ENCODE measurements around the gene NFS1. TPM values are rescaled to one million over a fixed set of nuclear protein-coding genes. Genes with fewer than 3 reads are reported as not detected.

Gene NFS1
- total RNA-seq, 1 experiment from 2014 or later = 75.8 TPM

DNA sequence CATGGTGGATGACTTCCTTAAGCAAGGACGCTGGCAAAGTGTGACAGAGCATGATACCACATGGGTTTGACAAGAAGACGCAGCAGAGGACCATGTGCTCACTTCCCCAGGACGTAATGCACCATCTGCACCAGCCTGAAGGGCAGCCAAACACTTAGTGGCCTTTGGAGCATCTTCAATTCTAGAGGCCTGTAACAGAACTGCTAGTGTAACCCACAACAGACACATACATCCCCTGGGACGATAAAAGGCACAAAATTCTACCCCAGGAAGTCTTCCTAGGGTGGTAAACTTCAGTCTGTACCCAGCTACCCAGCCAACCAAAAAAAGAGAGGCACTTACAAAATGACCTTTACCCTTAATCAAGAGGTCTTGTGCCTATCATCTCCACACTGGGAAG, 25.3 kb downstream of the NFS1 start:
- H3K79me2 ChIP-seq (ENCODE audit: low read length) = no peaks in the 10 kb centered on the region
- H3K4me2 ChIP-seq (ENCODE audit: low read length) = no peak overlapping the region
- H3K4me1 ChIP-seq (ENCODE audit: insufficient read depth, low read length) = no peaks in the 10 kb centered on the region
- DNase-seq = no peak
- no peak overlapping the region for H3K4me3 ChIP-seq (ENCODE audit: low read length)
- H3K27me3 ChIP-seq (ENCODE audit: low read length) = no peaks in the 10 kb centered on the region
- ATAC-seq = no peak
- no peak overlapping the region for H3K9ac ChIP-seq (ENCODE audit: low read length)
- no peaks in the 10 kb centered on the region for H3K9me3 ChIP-seq (ENCODE audit: low read length)
- BruUV-seq (replicated peaks) = no TSS peak
- CTCF ChIA-PET = no interaction called here
- no peaks in the 10 kb centered on the region for H4K20me1 ChIP-seq (ENCODE audit: low read length)
- H3K36me3 ChIP-seq (ENCODE audit: low read depth, low read length) = peaks cover 9% of the 10 kb centered on the region; the same call in 1 of the 2 replicates
- no peak overlapping the region for H2AFZ ChIP-seq (ENCODE audit: low read length)
- H3F3A ChIP-seq (ENCODE audit: low read length, unreplicated experiment) = no peaks in the 10 kb centered on the region
- TF ChIP-seq EZH2 (IDR thresholded peaks at IDR 0.05; ENCODE audit: low read length, unreplicated experiment) = no peak
- TF ChIP-seq, protein P1, sequence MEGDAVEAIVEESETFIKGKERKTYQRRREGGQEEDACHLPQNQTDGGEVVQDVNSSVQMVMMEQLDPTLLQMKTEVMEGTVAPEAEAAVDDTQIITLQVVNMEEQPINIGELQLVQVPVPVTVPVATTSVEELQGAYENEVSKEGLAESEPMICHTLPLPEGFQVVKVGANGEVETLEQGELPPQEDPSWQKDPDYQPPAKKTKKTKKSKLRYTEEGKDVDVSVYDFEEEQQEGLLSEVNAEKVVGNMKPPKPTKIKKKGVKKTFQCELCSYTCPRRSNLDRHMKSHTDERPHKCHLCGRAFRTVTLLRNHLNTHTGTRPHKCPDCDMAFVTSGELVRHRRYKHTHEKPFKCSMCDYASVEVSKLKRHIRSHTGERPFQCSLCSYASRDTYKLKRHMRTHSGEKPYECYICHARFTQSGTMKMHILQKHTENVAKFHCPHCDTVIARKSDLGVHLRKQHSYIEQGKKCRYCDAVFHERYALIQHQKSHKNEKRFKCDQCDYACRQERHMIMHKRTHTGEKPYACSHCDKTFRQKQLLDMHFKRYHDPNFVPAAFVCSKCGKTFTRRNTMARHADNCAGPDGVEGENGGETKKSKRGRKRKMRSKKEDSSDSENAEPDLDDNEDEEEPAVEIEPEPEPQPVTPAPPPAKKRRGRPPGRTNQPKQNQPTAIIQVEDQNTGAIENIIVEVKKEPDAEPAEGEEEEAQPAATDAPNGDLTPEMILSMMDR (conservative IDR thresholded peaks at IDR 0.05; ENCODE audit: low read depth, low read length) = no peak
- H3K27ac ChIP-seq (ENCODE audit: low read length) = no peak overlapping the region
- no peaks in the 10 kb centered on the region for H3K9me2 ChIP-seq (replicated peaks; ENCODE audit: low read length)
- intact Hi-C loops (cut with micrococcal nuclease) = no loop called here
- POLR2A ChIA-PET (ENCODE audit: unreplicated experiment) = no interaction called here

DNA sequence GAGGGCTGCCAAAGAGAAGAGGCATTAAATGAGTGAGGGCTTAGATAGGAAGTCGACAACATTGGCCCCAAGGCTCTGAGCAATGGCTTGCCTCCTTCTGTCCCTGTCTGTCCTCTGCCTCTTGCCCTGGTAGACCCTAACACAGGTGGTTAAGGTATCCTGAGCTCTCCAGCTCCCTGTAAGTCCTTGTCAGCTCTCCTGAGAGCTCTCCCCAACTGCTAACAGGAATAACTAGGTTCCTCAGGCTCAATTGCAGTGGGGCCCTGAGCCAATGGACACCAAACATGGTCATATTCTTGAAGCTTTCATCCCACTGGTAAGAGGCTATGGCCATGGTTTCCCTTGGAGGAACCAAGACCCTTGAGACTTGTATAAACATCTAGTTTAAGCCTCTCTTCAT, 29.5 kb downstream of the NFS1 start:
- CTCF ChIA-PET = no interaction called here

DNA sequence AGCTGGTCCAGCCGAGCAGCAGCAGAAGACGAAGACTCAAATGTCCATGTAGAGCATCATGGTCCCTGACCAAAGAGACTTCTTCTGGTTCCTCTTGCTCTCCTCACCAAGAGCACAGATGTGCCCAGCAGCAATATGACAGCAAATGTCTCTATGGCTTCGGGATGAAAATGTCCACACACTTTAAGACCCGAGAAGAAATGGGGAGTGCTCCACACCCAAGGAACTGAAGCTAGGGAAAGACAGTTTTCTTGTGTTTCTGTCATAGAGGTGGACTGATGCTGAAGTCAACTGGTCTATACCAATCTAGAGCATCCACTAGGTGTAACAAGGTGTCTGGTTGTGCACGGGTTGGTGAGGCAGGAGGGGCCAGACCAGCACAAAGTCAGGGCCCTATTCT, 29.9 kb downstream of the NFS1 start:
- peaks cover 9% of the 10 kb centered on the region for H3K79me2 ChIP-seq (ENCODE audit: low read length)
- H2AFZ ChIP-seq (ENCODE audit: low read length) = no peak overlapping the region
- no peaks in the 10 kb centered on the region for H3K9me2 ChIP-seq (replicated peaks; ENCODE audit: low read length)
- BruUV-seq (replicated peaks) = no TSS peak
- no peak overlapping the region for H3K9ac ChIP-seq (ENCODE audit: low read length)
- H3K9me3 ChIP-seq (ENCODE audit: low read length) = no peaks in the 10 kb centered on the region
- no peaks in the 10 kb centered on the region for H3K27me3 ChIP-seq (ENCODE audit: low read length)
- ChIA-PET POLR2A (ENCODE audit: unreplicated experiment) (no interaction called here), CTCF (no interaction called here)
- H3K4me2 ChIP-seq (ENCODE audit: low read length) = no peak overlapping the region
- H3F3A ChIP-seq (ENCODE audit: low read length, unreplicated experiment) = no peaks in the 10 kb centered on the region
- H3K36me3 ChIP-seq (ENCODE audit: low read depth, low read length) = peaks cover 14% of the 10 kb centered on the region; the same call in 1 of the 2 replicates
- no peak for DNase-seq
- intact Hi-C loops (cut with micrococcal nuclease) = loop anchor here (10.0 kb wide), 1 partner anchor 154 kb away; no protein-coding TSS in a partner anchor
- no peak overlapping the region for H3K4me3 ChIP-seq (ENCODE audit: low read length)
- H4K20me1 ChIP-seq (ENCODE audit: low read length) = no peaks in the 10 kb centered on the region
- TF ChIP-seq EZH2phosphoT487 (IDR thresholded peaks at IDR 0.05; ENCODE audit: borderline replicate concordance, low read length) (no peak), EZH2 (IDR thresholded peaks at IDR 0.05; ENCODE audit: low read length, unreplicated experiment) (no peak)
- TF ChIP-seq, protein P1 (conservative IDR thresholded peaks at IDR 0.05; ENCODE audit: low read depth, low read length) = no peak
- no peak for ATAC-seq
- peaks cover 4% of the 10 kb centered on the region for H3K4me1 ChIP-seq (ENCODE audit: insufficient read depth, low read length)
- H3K27ac ChIP-seq (ENCODE audit: low read length) = no peak overlapping the region

More for the DNA sequence above, 29.5 kb downstream of the NFS1 start:
- peaks cover 4% of the 10 kb centered on the region for H3K79me2 ChIP-seq (ENCODE audit: low read length)
- H3K27ac ChIP-seq (ENCODE audit: low read length) = no peak overlapping the region
- H4K20me1 ChIP-seq (ENCODE audit: low read length) = no peaks in the 10 kb centered on the region
- H3K9me3 ChIP-seq (ENCODE audit: low read length) = no peaks in the 10 kb centered on the region
- H2AFZ ChIP-seq (ENCODE audit: low read length) = no peak overlapping the region
- H3K9ac ChIP-seq (ENCODE audit: low read length) = no peak overlapping the region
- no peak overlapping the region for H3K4me3 ChIP-seq (ENCODE audit: low read length)
- POLR2A ChIA-PET (ENCODE audit: unreplicated experiment) = interaction anchor here (0.7 kb wide), 1 partner anchor 51 kb away, joined by 4 read pairs; no protein-coding TSS in a partner anchor
- peaks cover 14% of the 10 kb centered on the region; the same call in 1 of the 2 replicates for H3K36me3 ChIP-seq (ENCODE audit: low read depth, low read length)
- no TSS peak for BruUV-seq (replicated peaks)
- H3K27me3 ChIP-seq (ENCODE audit: low read length) = no peaks in the 10 kb centered on the region
- H3K4me1 ChIP-seq (ENCODE audit: insufficient read depth, low read length) = peaks cover 4% of the 10 kb centered on the region
- no peak overlapping the region for H3K4me2 ChIP-seq (ENCODE audit: low read length)
- ATAC-seq (no peak), DNase-seq (no peak)
- intact Hi-C loops (cut with micrococcal nuclease) = loop anchor here (10.0 kb wide), 1 partner anchor 155 kb away; no protein-coding TSS in a partner anchor
- TF ChIP-seq EZH2phosphoT487 (IDR thresholded peaks at IDR 0.05; ENCODE audit: borderline replicate concordance, low read length) = no peak
- TF ChIP-seq, protein P1 (conservative IDR thresholded peaks at IDR 0.05; ENCODE audit: low read depth, low read length) = no peak
- no peaks in the 10 kb centered on the region for H3K9me2 ChIP-seq (replicated peaks; ENCODE audit: low read length)
- H3F3A ChIP-seq (ENCODE audit: low read length, unreplicated experiment) = no peaks in the 10 kb centered on the region

All from PC-3 (cell line).